Right lobe of liver (tissue), 4 donors: Measurements from ENCODE around the gene CYP2A13.

Experiments used
- CTCF ChIP-seq, 4 donors: fragments of 200-600 bp in 3 of 4; fragments of 450-650 bp in 1 of 4; IDR thresholded peaks; one replicate each; pipeline versions ENCODE4 v1.5.1 to v1.8.0; 2016 to 2022; ENCODE audit warnings: antibody characterized with exemption in 4 of 4, mild to moderate bottlenecking in 2 of 4
- POLR2A ChIP-seq: fragments of 450-650 bp; IDR thresholded peaks from one replicate; pipeline ENCODE4 v1.6.1; 2017; ENCODE audit warnings: antibody characterized with exemption, mild to moderate bottlenecking
- donor health status: DM: no; HTN: no; CAD: no.
- donor health status: DM: no; HTN: no; CAD: no.
- donor health status: DM: no; HTN: yes; CAD: no.

GRCh38 chr19:41114132-41114531 lies 25.9 kb downstream of the CYP2A13 start, which contains the start of gene CYP2F1:
- TF ChIP-seq CTCF (IDR thresholded peaks at IDR 0.05) (no peak), POLR2A (no peak)
